Measurements from ENCODE around the gene CAMTA1.

GRCh38 chr1:6956488-6957159 lies 171.4 kb downstream of the CAMTA1 start:
- TF ChIP-seq, protein P1, sequence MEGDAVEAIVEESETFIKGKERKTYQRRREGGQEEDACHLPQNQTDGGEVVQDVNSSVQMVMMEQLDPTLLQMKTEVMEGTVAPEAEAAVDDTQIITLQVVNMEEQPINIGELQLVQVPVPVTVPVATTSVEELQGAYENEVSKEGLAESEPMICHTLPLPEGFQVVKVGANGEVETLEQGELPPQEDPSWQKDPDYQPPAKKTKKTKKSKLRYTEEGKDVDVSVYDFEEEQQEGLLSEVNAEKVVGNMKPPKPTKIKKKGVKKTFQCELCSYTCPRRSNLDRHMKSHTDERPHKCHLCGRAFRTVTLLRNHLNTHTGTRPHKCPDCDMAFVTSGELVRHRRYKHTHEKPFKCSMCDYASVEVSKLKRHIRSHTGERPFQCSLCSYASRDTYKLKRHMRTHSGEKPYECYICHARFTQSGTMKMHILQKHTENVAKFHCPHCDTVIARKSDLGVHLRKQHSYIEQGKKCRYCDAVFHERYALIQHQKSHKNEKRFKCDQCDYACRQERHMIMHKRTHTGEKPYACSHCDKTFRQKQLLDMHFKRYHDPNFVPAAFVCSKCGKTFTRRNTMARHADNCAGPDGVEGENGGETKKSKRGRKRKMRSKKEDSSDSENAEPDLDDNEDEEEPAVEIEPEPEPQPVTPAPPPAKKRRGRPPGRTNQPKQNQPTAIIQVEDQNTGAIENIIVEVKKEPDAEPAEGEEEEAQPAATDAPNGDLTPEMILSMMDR (IDR thresholded peaks at IDR 0.05; ENCODE audit: low read length), result no peak
- no peak for TF ChIP-seq EZH2 (optimal IDR thresholded peaks at IDR 0.05; ENCODE audit: low read depth, low read length)
- no peak for TF ChIP-seq EZH2phosphoT487 (IDR thresholded peaks at IDR 0.05; ENCODE audit: low read length)
